Activated CD8-positive, alpha-beta memory T cell treated with anti-CD3 and anti-CD28 coated beads for 24 hours (primary cell): Measurements from ENCODE around the gene PCSK6.
A peak's percentile ranks its signal among the peaks of the same experiment; 100 is the strongest.

Experiments used
- DNase-seq: peaks from one replicate; pipeline ENCODE4 v3.0.0-alpha.2; 2020

PCSK6 gene

DNA sequence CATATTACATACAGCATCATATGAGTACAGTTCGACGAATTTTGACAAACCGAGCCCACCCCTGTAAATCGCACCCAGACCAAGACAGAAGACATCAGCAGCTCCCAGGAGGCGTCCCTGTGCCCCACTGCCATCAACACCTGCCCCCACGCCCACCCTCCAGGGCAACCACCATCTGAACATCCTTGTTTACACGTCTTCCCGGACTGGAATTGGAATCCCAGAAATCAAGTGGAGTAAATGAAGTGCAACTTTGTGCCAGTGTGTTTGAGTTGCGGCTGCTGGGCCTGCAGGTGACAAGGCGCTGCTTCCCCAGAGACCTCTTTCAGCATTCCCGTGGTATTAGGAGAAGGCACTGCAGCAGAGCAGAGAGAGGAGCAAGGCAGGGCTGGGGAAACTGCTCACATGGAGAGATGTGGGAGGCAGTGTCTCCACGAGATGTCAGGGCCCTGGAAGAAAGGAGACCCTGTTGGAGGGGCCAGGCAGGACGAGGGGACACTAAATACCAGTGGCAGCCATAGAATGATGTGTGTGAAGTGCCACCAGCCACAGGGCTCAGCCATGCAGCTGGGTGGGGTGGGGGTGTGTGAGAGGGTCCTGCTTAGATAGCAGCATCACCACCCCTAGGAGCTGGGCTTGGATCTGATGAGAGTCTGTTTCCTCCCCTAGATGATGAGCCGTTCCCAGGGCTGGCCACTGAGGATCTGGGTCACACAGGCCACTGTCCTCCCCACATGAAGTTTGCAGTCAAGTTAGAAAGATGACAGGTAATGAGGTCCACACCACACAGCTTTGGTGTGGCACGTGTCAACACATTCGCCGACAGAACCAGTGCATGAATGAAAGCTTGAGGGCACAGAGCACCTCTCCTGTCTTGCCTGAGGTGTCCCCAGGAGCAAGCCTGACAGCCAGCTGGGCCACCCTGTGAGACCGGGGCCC lies 33.4 kb upstream of the PCSK6 start:
- no peak for DNase-seq

DNA sequence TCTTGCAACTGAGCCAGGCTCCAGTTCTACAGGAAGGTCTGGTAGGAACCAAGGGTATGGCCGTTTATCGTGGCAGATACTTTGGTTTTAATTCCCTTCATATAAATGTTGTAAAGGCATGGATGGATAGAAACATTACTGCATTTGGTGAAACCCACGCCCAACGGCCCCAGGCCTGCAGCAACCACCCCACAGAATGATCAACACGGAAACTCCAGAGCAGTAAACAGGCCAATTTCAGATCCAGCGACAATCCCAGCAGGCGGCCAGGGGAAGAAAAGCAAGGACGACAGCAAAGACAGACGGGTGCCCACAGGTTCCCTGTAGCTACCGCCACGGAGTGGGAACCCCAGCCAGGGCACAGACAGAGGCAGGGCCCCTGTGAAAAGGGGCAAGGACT lies 32.6 kb upstream of the PCSK6 start:
- no peak for DNase-seq

DNA sequence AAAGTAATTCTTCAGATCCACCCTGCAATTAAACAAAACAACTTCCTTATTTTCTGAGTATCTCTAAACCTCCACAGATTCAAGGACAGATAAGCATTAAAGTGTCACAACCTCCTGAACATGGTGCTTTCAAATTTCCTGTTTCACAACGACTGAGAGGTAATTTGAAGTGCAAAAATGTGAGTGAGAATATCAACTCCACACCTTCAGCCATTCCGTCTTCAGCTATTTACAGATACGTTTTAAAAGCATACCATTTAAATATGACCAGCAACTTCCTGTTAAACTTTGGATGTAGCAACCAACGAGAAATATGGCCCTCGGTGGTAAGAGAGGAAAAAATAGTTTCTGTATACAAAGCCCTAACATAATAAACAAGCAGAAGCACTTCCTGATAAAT lies 32.1 kb upstream of the PCSK6 start:
- no peak for DNase-seq

DNA sequence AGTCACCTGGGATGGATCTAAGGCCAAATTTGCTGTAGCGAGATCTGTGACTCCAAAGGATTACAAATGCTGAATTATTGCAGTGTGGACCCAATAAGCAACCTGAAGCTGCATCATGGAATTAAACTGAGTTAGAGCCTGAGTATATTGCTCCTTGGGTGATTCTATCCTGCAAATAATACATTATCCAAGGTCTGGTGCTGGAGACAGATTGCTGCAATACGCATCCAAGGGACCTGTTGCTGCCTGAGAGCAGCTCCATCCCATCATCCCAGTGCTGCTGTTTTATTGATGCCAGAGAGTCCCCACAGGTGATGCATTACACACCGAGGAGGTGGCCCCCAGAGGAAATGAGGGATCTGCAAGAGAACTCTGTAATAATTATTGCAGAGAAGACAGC lies 31.6 kb upstream of the PCSK6 start:
- no peak for DNase-seq

DNA sequence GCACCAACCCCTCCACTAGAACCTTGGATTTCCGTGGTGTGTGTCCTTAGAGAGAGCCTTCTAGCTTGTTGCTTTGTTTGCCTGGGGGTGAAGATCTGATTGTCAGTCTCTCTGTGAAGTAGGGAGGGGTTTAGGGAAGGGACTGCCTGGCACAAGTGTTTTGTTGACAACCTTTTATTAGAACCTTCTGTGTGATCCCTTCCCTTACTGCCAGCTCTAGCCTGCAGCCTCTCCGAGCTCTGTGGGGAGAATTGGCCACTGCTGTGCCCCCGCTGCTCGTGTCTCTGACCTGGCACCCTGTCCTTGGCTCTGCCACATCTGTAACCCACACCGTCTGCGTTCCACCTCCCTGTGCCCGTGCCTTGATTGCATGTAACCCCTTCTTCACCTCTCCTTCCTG lies 30.9 kb upstream of the PCSK6 start:
- no peak for DNase-seq

DNA sequence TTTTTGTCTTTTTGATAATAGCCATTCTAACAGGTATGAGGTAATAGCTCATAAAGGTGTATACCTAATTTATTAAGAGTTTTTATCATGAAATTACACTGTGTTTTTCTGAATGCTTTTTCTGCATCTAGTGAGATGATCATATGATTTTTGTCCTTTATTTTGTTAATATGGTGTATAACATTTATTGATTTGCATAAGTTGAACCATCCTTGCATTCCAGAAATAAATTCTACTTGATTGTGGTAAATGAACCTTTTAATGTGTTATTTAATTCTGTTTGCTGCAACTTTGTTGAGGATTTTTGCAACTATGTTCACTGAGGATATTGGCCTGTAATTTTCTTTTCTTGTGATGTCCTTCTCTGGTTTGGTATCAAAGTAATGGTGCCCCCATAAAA lies 28.0 kb upstream of the PCSK6 start:
- DNase-seq = no peak

DNA sequence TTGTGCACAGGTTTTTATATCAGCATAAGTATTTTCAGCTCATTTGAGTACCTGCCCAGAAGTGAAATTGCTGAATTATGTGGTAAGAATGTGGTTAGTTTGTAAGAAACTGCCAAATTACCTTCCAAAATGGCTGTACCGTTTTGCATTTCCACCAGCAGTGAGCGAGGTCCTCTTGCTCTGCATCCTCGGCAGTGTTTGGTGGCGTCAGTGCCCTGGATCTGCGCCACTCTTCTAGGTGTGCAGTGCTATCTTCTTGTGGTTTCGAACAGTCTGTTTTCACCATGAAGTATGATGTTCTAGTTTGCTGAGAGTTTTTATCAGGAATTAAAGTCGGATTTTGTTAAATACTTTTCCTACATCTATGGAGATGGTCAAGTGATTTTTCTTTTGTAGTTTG lies 24.8 kb upstream of the PCSK6 start:
- DNase-seq = no peak

DNA sequence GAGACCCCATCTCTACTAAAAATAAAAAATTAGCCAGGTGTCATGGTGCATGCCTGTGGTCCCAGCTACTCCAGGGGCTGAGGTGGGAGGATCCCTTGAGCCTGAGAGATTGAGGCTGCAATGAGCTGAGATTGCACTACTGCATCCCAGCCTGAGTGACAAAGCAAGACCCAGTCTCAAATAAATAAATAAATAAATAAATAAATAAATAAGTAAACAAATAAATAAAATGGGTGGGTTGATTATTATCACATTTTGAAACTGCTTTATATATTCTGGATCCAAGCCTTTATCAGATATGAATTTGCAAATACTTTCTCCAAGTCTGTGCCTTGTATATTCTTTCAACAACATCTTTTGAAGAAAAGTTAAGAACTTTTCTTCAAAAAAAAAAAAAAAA lies 22.2 kb upstream of the PCSK6 start:
- no peak for DNase-seq

DNA sequence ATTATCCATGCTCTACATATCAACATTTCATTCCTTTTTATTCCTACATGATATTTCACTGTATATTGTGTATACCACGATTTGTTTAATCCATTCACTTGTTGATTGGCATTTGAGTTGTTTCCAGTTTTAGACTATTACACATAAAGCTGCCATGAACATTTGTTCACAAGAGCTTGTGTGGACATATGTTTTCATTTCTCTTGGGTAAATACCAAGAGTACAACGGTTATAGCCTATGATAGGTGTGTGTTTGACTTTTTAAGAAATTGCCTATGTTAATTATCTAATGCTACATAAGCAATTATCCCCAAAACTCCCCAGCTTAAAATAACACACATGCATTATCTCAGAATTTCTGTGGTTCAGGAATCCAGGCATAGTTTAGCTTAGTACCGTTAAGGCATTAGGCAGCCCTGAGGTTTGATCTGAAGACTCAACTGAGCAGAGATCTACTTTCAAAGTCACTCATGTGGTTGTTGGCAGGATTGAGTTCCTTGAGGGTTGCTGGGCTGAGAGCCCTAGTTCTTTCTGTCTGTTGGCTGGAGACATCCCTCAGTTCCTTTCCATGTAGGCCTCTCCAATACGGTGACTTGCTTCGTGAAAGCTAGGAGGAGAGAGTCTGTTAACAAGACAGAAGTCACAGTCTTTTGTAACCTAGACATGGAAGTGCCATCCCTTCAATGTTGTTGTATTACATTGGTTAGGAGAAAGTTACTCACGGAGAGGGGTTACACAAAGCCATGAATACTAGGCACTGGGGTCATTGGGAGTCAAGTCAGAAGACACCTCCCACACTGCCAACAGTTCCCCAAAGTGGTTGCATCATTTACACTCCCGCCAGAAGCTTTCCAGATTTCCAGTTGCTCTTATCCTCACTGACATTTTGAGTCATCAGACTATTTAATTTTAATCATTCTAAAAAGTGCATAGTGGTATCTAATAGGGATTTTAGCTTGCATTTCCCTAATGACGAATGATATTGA lies 21.0 kb upstream of the PCSK6 start:
- DNase-seq = no peak

DNA sequence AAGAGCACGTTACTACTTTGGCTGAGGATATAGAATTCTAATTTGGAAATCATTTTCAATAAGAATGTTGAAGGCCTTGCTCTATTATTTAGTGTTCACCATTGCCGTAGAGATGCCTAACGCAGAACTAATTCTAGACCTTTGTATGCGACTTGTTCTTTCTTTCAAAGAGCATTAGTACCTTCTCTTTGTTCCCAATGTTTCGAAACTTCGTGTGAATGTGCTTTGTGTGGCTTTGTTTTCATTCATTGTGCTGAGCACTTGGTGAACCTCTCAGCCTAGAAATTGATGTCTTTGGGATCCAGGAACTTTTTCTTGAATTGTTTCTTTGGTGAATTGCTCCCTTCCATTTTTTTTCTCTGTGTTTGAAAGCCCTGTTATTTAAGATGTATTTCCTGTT lies 19.8 kb upstream of the PCSK6 start:
- DNase-seq = no peak

DNA sequence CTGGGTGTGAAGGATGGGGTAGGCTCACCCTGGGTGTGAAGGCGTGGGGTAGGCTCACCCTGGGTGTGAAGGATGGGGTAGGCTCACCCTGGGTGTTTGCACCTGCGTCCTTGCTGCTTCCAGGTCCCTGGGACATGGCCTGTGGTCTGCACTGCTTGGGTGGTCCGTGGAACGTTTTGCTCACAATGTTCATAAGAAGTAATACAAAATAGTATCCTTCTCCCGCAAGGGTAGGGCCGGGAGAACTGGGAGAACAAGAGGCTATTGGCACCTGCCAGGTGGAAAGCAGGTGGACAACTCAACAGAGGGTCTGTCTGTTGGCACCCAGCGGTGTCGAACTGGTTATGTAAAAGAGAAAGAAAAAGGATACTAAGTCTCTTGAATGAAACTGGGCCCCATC lies 17.0 kb upstream of the PCSK6 start:
- DNase-seq = no peak

DNA sequence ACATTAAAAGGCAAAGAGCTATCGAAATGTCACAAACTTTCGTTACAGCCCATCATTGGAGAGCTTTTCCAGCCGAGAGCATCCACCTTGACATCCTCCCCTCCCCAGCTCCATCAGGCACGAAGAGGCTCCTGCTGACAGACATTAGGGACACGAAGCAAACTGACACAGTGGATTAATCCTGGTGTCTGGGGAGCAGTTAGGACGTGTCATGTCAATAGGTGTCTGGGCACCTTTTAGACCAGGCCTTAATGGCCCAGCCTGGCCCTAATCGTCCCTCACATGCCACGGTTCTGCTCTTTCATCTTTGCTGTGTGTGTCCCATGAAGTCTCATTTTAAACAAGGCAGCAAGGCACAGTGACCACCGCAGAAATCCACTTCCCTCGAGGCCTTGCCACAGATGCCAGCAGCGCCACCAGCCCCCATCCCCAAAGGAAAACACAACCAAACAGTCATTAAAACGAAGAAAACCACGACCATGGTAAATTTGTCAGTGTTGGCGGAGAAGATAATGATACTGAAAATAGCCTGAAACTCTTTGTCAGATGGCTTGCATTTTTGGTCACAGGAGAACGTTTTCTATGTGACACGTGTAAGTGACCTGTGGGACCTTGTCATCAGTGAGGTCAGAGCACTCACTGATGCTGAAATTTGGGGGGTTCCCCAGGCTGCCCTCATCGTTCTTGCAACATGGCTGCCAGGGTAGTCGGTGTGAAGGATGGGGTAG lies 16.3 kb upstream of the PCSK6 start:
- no peak for DNase-seq

DNA sequence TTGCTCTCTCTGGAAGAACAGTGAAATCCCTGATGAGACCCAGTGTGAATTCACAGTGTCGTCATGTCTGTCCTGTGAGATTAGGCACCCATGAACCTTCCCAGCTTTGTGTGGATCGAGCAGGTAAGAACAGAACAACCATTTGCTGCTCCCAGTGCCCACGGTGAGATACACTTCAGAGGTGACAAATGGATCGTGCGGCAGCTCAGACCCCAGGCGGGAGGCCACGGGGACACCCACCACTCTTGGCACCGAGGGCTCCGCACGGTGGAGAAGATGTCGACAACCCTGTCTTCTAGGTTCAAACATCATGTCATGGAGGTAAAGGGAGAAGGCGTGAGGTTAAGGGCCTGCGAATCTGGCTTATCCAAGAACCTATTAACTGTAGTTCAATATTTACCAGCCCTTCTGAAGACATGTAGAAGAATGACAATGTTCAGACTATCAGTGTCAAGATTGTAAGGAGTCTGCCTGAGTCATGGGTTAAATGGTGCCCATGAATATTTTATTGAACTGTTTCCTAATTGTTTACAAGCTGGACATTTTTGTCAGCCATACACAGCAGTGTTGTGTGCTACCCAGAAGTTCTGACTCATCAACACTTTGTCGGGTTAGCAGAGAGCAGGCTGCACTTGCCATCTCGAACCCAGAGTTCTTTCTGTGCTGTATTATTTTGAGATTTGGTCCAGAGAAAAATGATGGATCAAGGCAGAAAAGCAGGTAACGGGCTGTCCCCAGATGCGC lies 15.5 kb upstream of the PCSK6 start:
- no peak for DNase-seq

DNA sequence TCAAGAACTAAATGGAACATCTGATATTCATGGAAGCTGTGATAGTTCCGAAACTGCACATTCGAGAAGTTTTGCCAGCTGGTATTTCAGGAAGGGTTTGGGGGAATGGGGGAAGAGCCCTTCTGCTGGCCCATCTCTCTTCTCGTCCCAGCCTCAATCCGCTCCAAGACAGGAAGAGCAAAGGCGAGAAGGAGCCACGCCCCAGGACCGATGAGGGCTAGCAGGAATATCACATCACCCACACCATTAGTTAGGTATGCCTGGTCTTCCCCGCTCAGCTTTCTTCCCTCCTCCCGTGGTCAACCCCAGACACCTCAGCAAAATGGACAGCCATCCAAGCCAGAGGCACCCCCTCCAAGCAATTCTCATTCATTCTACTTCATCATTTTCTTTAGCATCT lies 14.9 kb upstream of the PCSK6 start:
- no peak for DNase-seq

DNA sequence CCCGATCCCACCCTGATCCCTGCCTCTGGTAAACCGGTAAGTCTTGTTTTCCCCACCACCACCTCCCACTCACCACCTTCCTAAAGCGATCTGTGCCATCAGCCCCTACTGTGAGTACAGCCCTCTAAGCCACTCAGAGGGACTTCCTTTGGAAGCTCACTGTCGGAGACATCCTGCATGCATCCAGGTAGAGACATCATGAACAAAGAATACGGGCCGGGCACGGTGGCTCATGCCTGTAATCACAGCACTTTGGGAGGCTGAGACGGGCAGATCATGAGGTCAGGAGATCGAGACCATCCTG lies 13.7 kb upstream of the PCSK6 start:
- DNase-seq = no peak

DNA sequence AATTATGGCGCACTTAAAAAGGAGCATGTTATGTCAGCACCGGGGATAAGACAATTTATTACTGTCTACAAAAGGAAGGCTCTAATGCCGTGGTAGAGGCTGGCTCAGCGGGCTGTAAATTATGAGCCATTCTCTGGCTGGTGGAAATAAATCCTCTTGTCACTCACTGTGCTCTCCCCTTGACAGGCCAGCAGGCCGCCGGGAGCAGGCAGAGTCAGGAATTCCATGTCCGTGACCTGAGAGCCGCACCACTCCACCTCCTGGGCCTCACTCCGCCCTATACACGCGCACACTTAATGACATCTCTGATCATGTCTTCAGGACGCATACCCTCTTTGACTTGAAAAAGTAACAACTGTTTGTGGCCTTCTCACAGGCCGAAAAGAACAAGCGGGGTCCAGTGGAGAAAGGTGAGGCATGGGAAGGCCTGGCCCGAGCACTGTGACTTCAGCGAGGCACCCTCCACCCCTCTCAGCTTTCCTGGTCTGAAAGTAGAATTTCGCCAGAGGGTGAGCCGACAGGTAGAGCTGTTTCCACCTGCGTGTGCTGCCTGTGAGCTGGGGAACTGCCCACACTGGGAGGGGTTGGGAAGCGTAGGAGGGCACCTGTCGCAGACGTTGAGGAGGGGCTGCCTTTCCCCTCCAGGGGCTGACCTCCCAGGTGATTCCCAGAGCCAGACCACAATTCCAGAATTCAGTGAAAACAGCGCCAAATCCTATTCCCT lies 13.2 kb upstream of the PCSK6 start:
- DNase-seq = no peak

DNA sequence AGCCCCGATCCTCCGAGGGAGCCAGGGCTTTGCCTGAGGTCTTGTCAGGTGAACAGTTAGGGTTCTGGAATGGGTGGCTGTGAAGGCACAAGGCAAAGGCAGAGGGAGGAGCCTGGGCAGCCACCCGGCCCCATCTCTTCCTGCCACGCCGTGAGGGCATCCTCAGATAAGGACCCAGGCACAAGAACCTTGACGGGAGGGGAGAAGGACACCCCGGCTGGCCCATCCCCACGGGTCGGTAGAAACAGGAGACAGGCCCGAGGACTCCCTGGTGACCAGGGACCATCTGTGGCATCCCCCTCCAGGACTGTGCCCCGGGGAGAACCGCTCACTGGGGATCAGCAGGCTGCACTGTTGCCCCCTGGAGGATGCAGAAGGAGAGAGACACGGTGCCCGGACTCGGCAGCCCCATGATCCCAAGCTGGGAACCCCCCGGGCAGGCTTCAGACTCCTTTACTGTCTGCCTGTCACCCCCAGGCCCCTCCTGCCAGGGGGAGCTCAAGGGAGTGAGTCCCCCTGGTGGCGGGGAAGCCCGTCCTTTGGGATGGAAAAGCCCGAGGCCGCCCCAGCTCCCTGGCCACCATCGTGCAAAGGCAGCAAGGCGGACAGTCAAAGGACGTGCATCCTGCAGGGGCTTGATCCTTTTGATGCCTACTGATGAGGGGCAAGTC lies 12.3 kb upstream of the PCSK6 start:
- peak; percentile 82 for DNase-seq

DNA sequence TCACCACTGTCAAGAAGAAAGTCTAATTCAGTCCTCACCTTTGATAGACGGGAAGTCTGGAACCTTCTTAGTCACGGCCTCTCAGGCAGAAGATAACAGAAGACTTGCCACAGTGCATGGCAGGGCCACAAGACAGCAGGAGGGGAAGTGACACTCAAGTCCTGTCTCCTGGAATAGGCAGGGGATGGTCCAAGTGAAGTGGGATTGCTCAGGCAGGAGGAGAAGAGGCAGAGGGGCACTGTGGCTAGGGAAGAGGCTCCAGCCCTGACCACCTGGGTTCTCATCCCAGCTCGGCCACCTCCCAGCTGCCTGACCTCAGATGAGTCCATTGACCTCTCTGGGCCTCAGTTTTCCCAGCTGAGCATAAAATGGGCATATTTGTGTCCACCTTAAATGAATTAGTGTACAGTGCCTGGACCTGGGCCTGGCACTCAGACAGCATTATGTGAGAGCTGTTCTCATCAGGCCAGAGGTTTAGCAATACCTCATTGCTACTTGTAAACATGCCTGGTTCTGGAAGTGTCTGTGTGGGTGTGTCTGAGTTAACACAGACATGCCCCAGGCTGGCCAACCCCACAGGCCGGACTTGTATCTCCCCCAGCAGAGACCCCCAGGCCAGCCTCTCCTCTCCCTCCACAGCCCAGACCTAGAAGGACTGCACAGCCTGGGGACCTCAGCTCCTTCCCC lies 11.5 kb upstream of the PCSK6 start:
- DNase-seq = peak; percentile 56

DNA sequence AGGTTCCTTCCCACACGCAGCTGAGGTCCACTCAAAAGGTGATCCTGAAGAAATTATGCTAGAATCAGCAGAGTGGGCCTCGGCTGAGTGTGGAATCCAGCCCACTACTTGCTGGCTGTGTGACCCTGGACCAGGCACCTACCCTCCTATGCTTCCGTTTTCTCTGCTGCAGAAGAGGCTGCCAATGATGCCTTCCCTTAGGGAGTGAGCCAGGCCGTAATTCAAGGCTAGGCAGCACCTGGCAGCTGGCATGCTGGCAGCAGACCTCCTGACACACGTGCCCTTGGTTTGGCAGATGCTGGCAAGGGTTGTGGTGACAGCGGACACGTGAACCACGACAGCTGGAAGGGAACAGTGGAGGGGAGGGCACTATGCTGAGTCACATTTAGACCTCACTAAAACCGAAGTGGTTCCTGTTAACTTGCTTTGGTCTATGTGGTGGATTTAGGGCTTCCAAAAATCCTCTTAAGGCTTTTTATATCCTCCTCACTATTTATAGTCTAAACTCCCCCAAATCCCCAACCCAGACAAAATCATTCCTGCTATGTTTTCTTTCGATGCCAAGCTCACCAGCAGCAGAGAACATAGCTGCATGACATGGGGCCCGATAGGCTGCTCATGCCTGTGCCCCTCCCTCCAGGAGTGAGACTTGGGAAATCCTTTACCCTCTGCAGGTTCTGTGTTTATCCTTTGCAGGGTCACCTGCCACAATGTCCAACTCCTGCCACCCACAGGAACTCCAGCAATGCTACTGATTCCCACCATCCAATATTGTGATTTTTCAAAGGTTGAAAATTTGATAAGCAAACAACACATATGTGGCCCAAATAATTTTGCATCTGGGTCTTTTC lies 10.6 kb upstream of the PCSK6 start:
- DNase-seq = peak; percentile 52
